ENCODE measurements around the gene PRKAR1B.

DNA sequence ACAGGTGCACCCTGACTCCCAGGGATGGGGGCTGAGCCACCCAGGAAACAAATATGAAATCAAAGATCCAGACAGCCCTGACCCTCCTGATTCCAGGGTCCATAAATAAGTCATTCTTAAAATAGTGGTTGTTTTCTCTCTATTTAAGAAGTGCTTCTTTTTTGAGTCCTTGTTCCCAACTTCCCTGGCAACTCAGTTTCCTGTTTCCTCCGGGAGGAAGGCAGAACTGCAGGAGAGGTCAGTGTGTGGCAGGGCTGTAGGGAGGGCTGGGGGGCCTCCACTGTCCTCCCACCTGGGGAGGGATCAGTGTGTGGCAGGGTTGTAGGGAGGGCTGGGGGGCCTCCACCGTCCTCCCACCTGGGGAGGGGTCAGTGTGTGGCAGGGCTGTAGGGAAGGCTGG lies 118.7 kb downstream of the PRKAR1B start:
- TF ChIP-seq, protein P1, sequence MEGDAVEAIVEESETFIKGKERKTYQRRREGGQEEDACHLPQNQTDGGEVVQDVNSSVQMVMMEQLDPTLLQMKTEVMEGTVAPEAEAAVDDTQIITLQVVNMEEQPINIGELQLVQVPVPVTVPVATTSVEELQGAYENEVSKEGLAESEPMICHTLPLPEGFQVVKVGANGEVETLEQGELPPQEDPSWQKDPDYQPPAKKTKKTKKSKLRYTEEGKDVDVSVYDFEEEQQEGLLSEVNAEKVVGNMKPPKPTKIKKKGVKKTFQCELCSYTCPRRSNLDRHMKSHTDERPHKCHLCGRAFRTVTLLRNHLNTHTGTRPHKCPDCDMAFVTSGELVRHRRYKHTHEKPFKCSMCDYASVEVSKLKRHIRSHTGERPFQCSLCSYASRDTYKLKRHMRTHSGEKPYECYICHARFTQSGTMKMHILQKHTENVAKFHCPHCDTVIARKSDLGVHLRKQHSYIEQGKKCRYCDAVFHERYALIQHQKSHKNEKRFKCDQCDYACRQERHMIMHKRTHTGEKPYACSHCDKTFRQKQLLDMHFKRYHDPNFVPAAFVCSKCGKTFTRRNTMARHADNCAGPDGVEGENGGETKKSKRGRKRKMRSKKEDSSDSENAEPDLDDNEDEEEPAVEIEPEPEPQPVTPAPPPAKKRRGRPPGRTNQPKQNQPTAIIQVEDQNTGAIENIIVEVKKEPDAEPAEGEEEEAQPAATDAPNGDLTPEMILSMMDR (IDR thresholded peaks at IDR 0.05), result no peak
- no peak for TF ChIP-seq POLR2AphosphoS5 (IDR thresholded peaks at IDR 0.05)
- no peak for TF ChIP-seq POLR2A (IDR thresholded peaks at IDR 0.05)

Data from sigmoid colon (tissue), 4 donors.